Endothelial cell of umbilical vein (primary cell): ENCODE measurements around the gene RGL4. TPM values are rescaled to one million over a fixed set of nuclear protein-coding genes. Genes with fewer than 3 reads are reported as not detected.

Experiments
- BruUV-seq: library from RNA; stranded (reverse); fragments of 400-500 nt; replicated peaks from 2 replicates; lab custom pipeline; 2021; lab: Mats Ljungman, UMichigan
- CTCF ChIA-PET: fragments of 300-600, 350-600 bp; sonication (Branson Sonifier 250); formaldehyde crosslinking; loops from one replicate; lab custom pipeline; 2021; ENCODE audit warnings: antibody characterized with exemption, inconsistent platforms; lab: Charles Lee
- POLR2A ChIA-PET: fragments of 300-600, 350-600 bp; sonication (Branson Sonifier 250); formaldehyde crosslinking; loops from one replicate; lab custom pipeline; 2021; ENCODE audit warnings: antibody characterized with exemption, inconsistent platforms; lab: Charles Lee
- DNase-seq: peaks from one replicate; pipeline ENCODE4 v3.0.0-alpha.2; 2011; ENCODE audit warnings: low read depth, low spot score
- FAIRE-seq: peaks from 2 replicates; lab custom pipeline; 2011; peaks lifted over from hg19 to GRCh38; lab: Jason Lieb, UNC
- H2AFZ ChIP-seq: 2 replicates; pipeline ENCODE4 v1.6.0; 2012; ENCODE audit warnings: low read depth, low read length, control low read depth, inconsistent platforms
- H3K27ac ChIP-seq: 2 replicates; pipeline ENCODE4 v1.5.1; 2011; ENCODE audit warnings: low read depth, mild to moderate bottlenecking, control low read depth, low read length, moderate library complexity; ENCODE audit not compliant: insufficient read depth
- H3K27me3 ChIP-seq, 2 experiments: 2 replicates each; pipeline versions ENCODE4 v1.6.0 to v1.6.1; 2011; ENCODE audit warnings: low read length in 2 of 2, mixed read lengths in 1 of 2; ENCODE audit not compliant: control insufficient read depth in 2 of 2, insufficient read depth in 2 of 2
- H3K36me3 ChIP-seq, 2 experiments: 2 replicates in 1 of 2; 3 replicates in 1 of 2; pipeline ENCODE4 v1.5.1; 2011; ENCODE audit warnings: low read length in 2 of 2, mild to moderate bottlenecking in 1 of 2, moderate library complexity in 1 of 2; ENCODE audit not compliant: control insufficient read depth in 2 of 2, insufficient read depth in 2 of 2; ENCODE audit errors: extremely low read depth in 1 of 2
- H3K4me1 ChIP-seq: 3 replicates; pipeline ENCODE4 v1.5.1; 2011; ENCODE audit warnings: mild to moderate bottlenecking, low read length; ENCODE audit not compliant: control insufficient read depth, insufficient read depth; ENCODE audit errors: extremely low read depth
- H3K4me2 ChIP-seq: 2 replicates; pipeline ENCODE4 v1.6.1; 2011; ENCODE audit warnings: low read length, control low read depth, mixed read lengths; ENCODE audit not compliant: insufficient read depth
- H3K4me3 ChIP-seq, 3 experiments: fragments of 200-600 bp in 1 of 3; sonication (generic), shearing (Covaris generic) in 1 of 3; replicated peaks in 1 of 3; 2 replicates each; pipeline ENCODE4 v1.5.1; 2011 to 2016; ENCODE audit warnings: control low read depth in 3 of 3, low read length in 3 of 3, mild to moderate bottlenecking in 2 of 3, inconsistent platforms in 1 of 3, low read depth in 1 of 3, moderate library complexity in 1 of 3; ENCODE audit not compliant: insufficient read depth in 1 of 3
- H3K79me2 ChIP-seq: 2 replicates; pipeline ENCODE4 v1.6.0; 2012; ENCODE audit warnings: low read length, inconsistent platforms; ENCODE audit not compliant: control insufficient read depth, insufficient read depth
- H3K9ac ChIP-seq: replicated peaks from 2 replicates; pipeline ENCODE3; 2011; ENCODE audit warnings: low read length, control low read depth; ENCODE audit not compliant: insufficient read depth; ENCODE audit errors: extremely low read depth
- H3K9me1 ChIP-seq: replicated peaks from 3 replicates; pipeline ENCODE4 v1.6.0; 2011; ENCODE audit warnings: mild to moderate bottlenecking, low read length; ENCODE audit not compliant: control insufficient read depth, insufficient read depth; ENCODE audit errors: extremely low read depth
- H3K9me3 ChIP-seq: replicated peaks from 2 replicates; pipeline ENCODE4 v1.5.1; 2012; ENCODE audit warnings: low read length, inconsistent platforms; ENCODE audit not compliant: control insufficient read depth, insufficient read depth
- H4K20me1 ChIP-seq: replicated peaks from 2 replicates; pipeline ENCODE3; 2011; ENCODE audit warnings: mild to moderate bottlenecking, low read length; ENCODE audit not compliant: control insufficient read depth, insufficient read depth; ENCODE audit errors: extremely low read depth
- CTCF ChIP-seq, 2 donors: IDR thresholded peaks; 1 replicate in 1 of 2; 2 replicates in 1 of 2; pipeline ENCODE4 v1.5.1; 2011; ENCODE audit warnings: low read length in 2 of 2, mild to moderate bottlenecking in 2 of 2, moderate library complexity in 2 of 2, control low read depth in 1 of 2, inconsistent platforms in 1 of 2, low read depth in 1 of 2; ENCODE audit not compliant: insufficient read depth in 1 of 2; ENCODE audit errors: extremely low read depth in 1 of 2
- EZH2 ChIP-seq: IDR thresholded peaks from 2 replicates; pipeline ENCODE4 v1.6.1; 2012; ENCODE audit warnings: borderline replicate concordance, low read depth, mild to moderate bottlenecking, moderate library complexity, low read length, inconsistent platforms; ENCODE audit not compliant: severe bottlenecking
- FOS ChIP-seq: IDR thresholded peaks from 2 replicates; pipeline ENCODE4 v1.6.1; 2011; ENCODE audit warnings: mild to moderate bottlenecking, low read length, moderate library complexity, borderline replicate concordance; ENCODE audit not compliant: insufficient read depth
- GATA2 ChIP-seq: IDR thresholded peaks from 2 replicates; pipeline ENCODE4 v1.7.0; 2011; ENCODE audit warnings: low read depth, mild to moderate bottlenecking, moderate library complexity, mixed read lengths, low read length; ENCODE audit not compliant: insufficient read length, insufficient read depth
- JUN ChIP-seq: IDR thresholded peaks from 2 replicates; pipeline ENCODE4 v1.6.1; 2011; ENCODE audit warnings: borderline replicate concordance, low read depth; ENCODE audit not compliant: insufficient read length, insufficient read depth
- MYC ChIP-seq: IDR thresholded peaks from one replicate; pipeline ENCODE4 v1.6.1; 2011; ENCODE audit warnings: mild to moderate bottlenecking, low read depth, low read length
- POLR2A ChIP-seq: IDR thresholded peaks from 2 replicates; pipeline ENCODE4 v1.6.1; 2012; ENCODE audit warnings: low read depth, mild to moderate bottlenecking, control low read depth, low read length
- POLR2AphosphoS5 ChIP-seq: IDR thresholded peaks from 2 replicates; pipeline ENCODE4 v1.6.1; 2012; ENCODE audit warnings: low read depth, mild to moderate bottlenecking, control low read depth, low read length, moderate library complexity; ENCODE audit not compliant: insufficient read depth
- dilution Hi-C: fragments of 300-500 bp; cut with MboI; formaldehyde crosslinking; loops from one replicate; pipeline ENCODE4 v1.15.0; 2019; ENCODE audit warnings: low sequenced_read_pairs; ENCODE audit not compliant: extremely low pct_ligation_motif_present
- intact Hi-C: fragments of 100-400 bp; cut with micrococcal nuclease; formaldehyde crosslinking; loops from one replicate; pipeline ENCODE4 v1.10.0; 2022
- polyA plus RNA-seq, 4 experiments: library from polyadenylated mRNA; depleted of rRNA in 3 of 4; stranded (reverse) in 3 of 4; unstranded in 1 of 4; fragments of >200 nt; gene quantifications; 2 replicates each; pipeline versions ENCODE4 v1.2.1 to v1.2.3, GENCODE V29; 2011 to 2012; ENCODE audit warnings: missing spikeins in 1 of 4
- total RNA-seq: library from RNA; stranded (reverse); gene quantifications from 2 replicates; pipeline ENCODE4 v1.2.3, GENCODE V29; 2021
- TF ChIP-seq, protein P1 (sequence below): IDR thresholded peaks from 2 replicates; pipeline ENCODE4 v1.6.1; 2011; ENCODE audit not compliant: insufficient read depth, insufficient read length

The RGL4 gene
- total and polyA plus RNA-seq, 2 donors (not counting 3 experiments of a cell fraction or from before 2014, with no cell fraction given) = not detected

GRCh38 chr22:23684561-23685031 lies 6.2 kb upstream of the RGL4 start:
- H3K4me1 ChIP-seq = no peaks in the 10 kb centered on the region
- peaks cover 0 to 6% of the 10 kb centered on the region in 2 experiments for H3K36me3 ChIP-seq
- no peak overlapping the region for H3K4me3 ChIP-seq
- H2AFZ ChIP-seq = no peak overlapping the region
- no peak overlapping the region for H3K9ac ChIP-seq
- intact Hi-C loops (no loop called here), dilution Hi-C loops (no loop called here)
- DNase-seq = no peak
- H3K9me3 ChIP-seq = no peaks in the 10 kb centered on the region
- H3K27ac ChIP-seq = no peak overlapping the region
- no peak for TF ChIP-seq POLR2A
- TF ChIP-seq, protein P1, sequence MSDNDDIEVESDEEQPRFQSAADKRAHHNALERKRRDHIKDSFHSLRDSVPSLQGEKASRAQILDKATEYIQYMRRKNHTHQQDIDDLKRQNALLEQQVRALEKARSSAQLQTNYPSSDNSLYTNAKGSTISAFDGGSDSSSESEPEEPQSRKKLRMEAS = no peak
- TF ChIP-seq JUN = no peak
- no peak for TF ChIP-seq POLR2AphosphoS5
- TF ChIP-seq CTCF (IDR thresholded peaks at IDR 0.05; ENCODE audit: extremely low read depth in 1 of 2, insufficient read depth in 1 of 2, low read depth in 1 of 2, low read length in 2 of 2) = no peak
- TF ChIP-seq MYC = no peak
- TF ChIP-seq FOS = no peak
- TF ChIP-seq EZH2 = no peak
- TF ChIP-seq GATA2 = no peak
- FAIRE-seq = no peak
- no peaks in the 10 kb centered on the region for H3K9me1 ChIP-seq
- no peak overlapping the region for H3K4me2 ChIP-seq
- H4K20me1 ChIP-seq = no peaks in the 10 kb centered on the region
- no TSS peak for BruUV-seq
- ChIA-PET POLR2A (no interaction called here), CTCF (no interaction called here)
- no peaks in the 10 kb centered on the region for H3K79me2 ChIP-seq
- H3K27me3 ChIP-seq = no peaks in the 10 kb centered on the region
